ENCODE data around the gene CIAO1. TPM values are rescaled to one million over a fixed set of nuclear protein-coding genes. Genes with fewer than 3 reads are reported as not detected.

Gene CIAO1
- polyA plus RNA-seq, 2 of the 4 experiments (the other 2 are of a cell fraction): 83.2 to 99.7 TPM

DNA sequence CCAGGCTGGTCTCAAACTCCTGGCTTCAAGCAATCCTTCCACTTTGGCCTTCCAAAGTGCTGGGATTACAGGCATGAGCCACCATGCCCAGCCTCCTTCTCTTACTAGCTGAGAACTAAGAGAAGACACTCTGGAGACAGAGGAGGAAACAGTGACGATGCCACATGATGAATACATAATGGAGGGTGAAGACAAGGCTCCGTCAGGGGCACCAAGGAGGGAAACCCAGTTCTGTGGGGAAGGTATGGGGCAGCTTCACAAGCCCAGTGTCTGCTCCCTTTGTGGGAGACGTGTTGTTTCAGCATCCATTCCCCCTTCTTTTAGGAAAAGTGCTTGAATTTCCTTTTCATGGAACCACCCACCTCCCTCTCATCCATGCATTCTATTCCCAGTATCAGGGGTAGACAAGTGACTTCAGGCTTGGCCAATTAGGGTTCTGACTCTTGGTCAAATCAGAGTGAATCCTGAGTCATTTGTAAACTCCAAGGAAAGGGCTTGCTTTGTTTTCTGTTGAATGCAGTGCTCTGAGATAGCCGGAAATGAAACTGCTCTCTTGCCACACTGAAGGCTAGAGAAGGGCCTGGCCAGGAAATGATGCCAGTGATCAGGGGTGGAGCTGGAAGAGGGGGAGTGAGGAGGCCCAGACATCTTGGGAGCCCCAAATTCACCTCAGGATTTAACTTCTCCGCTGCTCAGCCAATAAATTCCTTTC lies 24.0 kb upstream of the CIAO1 start:
- ATAC-seq: no peak
- no peak for TF ChIP-seq PHF8 (IDR thresholded peaks at IDR 0.05; ENCODE audit: borderline replicate concordance, low read depth)
- no peak for TF ChIP-seq TP53 (CRISPR knock-in tag; IDR thresholded peaks at IDR 0.05)
- no peak for TF ChIP-seq CHD4 (IDR thresholded peaks at IDR 0.05; ENCODE audit: borderline replicate concordance)
- no peak overlapping the region for H3K4me3 ChIP-seq
- no peak for DNase-seq (ENCODE audit: low read depth in 1 of 2, low spot score in 1 of 2)
- H3K27ac ChIP-seq: no peak overlapping the region
- no peak for FAIRE-seq
- 72% methylated on average over 5 of the region's 5 CpGs for WGBS (ENCODE audit: missing lambda C conversion rate)
- H3K4me2 ChIP-seq: no peak overlapping the region
- no peaks in the 10 kb centered on the region for H3K9me3 ChIP-seq
- CTCF ChIA-PET: interaction anchor here (1.0 to 1.2 kb wide), 3 partner anchors 9 to 23 kb away, joined by 3 to 4 read pairs (median 3); no protein-coding TSS in a partner anchor
- POLR2A ChIA-PET: interaction anchor here (1.0 kb wide), 1 partner anchor 33 kb away, joined by 3 read pairs; the partner anchor contains the start of gene STARD7
- H3K4me1 ChIP-seq: no peaks in the 10 kb centered on the region

DNA sequence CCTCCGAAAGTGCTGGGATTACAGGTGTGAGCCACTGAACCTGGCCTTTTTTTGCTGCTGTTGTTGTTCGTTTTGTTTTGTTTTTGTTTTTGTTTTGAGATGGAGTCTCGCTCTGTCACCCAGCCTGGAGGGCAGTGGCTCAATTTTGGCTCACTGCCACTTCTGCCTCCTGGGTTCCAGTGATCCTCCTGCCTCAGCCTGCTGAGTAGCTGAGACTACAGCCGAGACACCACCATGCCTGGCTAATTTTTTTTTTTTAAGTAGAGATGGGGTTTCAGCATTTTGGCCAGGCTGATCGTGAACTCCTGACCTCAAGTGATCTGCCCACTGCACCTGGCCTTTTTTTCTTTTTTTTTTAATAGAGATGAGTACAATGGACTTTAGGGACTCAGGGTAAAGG lies 22.2 kb upstream of the CIAO1 start:
- no peak for DNase-seq (ENCODE audit: low read depth in 1 of 2, low spot score in 1 of 2)
- H3K4me3 ChIP-seq: no peak overlapping the region
- H3K4me1 ChIP-seq: no peaks in the 10 kb centered on the region
- ATAC-seq: no peak
- no peak overlapping the region for H3K27ac ChIP-seq
- 87% methylated on average over 5 of the region's 5 CpGs for WGBS (ENCODE audit: missing lambda C conversion rate)
- ChIA-PET CTCF (interaction anchor here (0.6 kb wide), 1 partner anchor 126 kb away, joined by 3 read pairs; no protein-coding TSS in a partner anchor), POLR2A (no interaction called here)
- no peak for TF ChIP-seq KDM1A (IDR thresholded peaks at IDR 0.05; ENCODE audit: low read depth)
- TF ChIP-seq, protein P1, sequence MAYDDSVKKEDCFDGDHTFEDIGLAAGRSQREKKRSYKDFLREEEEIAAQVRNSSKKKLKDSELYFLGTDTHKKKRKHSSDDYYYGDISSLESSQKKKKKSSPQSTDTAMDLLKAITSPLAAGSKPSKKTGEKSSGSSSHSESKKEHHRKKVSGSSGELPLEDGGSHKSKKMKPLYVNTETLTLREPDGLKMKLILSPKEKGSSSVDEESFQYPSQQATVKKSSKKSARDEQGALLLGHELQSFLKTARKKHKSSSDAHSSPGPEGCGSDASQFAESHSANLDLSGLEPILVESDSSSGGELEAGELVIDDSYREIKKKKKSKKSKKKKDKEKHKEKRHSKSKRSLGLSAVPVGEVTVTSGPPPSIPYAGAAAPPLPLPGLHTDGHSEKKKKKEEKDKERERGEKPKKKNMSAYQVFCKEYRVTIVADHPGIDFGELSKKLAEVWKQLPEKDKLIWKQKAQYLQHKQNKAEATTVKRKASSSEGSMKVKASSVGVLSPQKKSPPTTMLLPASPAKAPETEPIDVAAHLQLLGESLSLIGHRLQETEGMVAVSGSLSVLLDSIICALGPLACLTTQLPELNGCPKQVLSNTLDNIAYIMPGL (CRISPR knock-in tag; IDR thresholded peaks at IDR 0.05; ENCODE audit: borderline replicate concordance): no peak
- TF ChIP-seq, protein P2, sequence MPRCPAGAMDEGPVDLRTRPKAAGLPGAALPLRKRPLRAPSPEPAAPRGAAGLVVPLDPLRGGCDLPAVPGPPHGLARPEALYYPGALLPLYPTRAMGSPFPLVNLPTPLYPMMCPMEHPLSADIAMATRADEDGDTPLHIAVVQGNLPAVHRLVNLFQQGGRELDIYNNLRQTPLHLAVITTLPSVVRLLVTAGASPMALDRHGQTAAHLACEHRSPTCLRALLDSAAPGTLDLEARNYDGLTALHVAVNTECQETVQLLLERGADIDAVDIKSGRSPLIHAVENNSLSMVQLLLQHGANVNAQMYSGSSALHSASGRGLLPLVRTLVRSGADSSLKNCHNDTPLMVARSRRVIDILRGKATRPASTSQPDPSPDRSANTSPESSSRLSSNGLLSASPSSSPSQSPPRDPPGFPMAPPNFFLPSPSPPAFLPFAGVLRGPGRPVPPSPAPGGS (IDR thresholded peaks at IDR 0.05): no peak
- TF ChIP-seq EP300 (IDR thresholded peaks at IDR 0.05): no peak
- no peaks in the 10 kb centered on the region for H3K9me3 ChIP-seq
- no peak for FAIRE-seq
- H3K4me2 ChIP-seq: no peak overlapping the region

DNA sequence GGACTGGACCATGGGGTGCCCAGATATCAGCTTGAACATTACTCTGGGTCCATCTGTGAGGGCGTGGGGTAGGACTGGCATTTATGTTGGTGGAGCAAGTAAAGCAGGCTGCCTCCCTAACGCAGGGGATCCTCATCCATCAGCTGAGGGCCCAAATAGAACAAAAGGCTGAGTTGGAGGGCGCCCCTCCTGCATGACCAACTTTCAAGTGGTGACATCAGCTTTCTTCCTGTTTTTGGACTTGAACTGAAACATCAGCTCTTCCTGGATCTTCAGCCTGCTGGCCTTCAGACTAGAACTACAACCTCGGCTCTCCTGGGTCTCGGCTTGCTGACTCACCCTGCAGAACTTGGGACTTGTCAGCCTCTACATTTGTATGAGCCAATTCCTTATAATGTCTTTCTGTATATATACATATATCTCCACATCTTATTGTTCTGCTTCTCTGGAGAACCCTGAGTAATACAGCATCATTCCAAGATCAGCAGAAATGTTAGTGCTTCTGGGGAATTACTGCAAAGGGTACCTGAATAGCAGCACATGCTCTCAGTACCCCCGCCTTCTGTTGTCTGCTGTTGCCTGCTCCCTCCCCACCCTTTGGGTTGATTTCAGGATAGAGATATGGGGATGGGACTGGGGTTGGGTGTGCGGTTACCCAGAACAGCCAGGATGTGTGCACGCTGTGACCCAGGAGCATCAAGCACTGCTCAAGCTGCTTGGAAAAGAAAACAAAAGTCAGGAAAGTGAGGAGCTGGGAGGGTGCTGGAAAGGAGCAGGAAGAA lies 20.2 kb upstream of the CIAO1 start:
- DNase-seq (ENCODE audit: low read depth in 1 of 2, low spot score in 1 of 2) (no peak), FAIRE-seq (no peak), ATAC-seq (no peak)
- TF ChIP-seq HOXB13 (CRISPR knock-in tag; IDR thresholded peaks at IDR 0.05; ENCODE audit: low read depth) (no peak), FOXS1 (CRISPR knock-in tag; IDR thresholded peaks at IDR 0.05) (no peak), RNF2 (IDR thresholded peaks at IDR 0.05; ENCODE audit: borderline replicate concordance, low read depth) (no peak), NPAS2 (CRISPR knock-in tag; IDR thresholded peaks at IDR 0.05; ENCODE audit: borderline replicate concordance) (no peak), RAD21 (conservative IDR thresholded peaks at IDR 0.05 in 1 of 2, IDR thresholded peaks at IDR 0.05 in 1 of 2) (no peak), ZSCAN20 (CRISPR knock-in tag; IDR thresholded peaks at IDR 0.05) (no peak), EHMT2 (IDR thresholded peaks at IDR 0.05; ENCODE audit: low read depth) (no peak), ZNF302 (CRISPR knock-in tag; IDR thresholded peaks at IDR 0.05) (no peak), MYC (IDR thresholded peaks at IDR 0.05; ENCODE audit: borderline replicate concordance, low read length) (no peak), CBX8 (IDR thresholded peaks at IDR 0.05) (no peak), SREBF2 (IDR thresholded peaks at IDR 0.05) (no peak), CBX2 (IDR thresholded peaks at IDR 0.05; ENCODE audit: borderline replicate concordance, low read depth) (no peak), CHD2 (IDR thresholded peaks at IDR 0.05; ENCODE audit: low read length, partially characterized antibody) (no peak), POLR2AphosphoS2 (conservative IDR thresholded peaks at IDR 0.05; ENCODE audit: low read length) (no peak), HOXA7 (CRISPR knock-in tag; IDR thresholded peaks at IDR 0.05) (no peak)
- TF ChIP-seq, protein P3, sequence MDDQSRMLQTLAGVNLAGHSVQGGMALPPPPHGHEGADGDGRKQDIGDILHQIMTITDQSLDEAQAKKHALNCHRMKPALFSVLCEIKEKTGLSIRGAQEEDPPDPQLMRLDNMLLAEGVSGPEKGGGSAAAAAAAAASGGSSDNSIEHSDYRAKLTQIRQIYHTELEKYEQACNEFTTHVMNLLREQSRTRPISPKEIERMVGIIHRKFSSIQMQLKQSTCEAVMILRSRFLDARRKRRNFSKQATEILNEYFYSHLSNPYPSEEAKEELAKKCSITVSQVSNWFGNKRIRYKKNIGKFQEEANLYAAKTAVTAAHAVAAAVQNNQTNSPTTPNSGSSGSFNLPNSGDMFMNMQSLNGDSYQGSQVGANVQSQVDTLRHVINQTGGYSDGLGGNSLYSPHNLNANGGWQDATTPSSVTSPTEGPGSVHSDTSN (IDR thresholded peaks at IDR 0.05): no peak
- TF ChIP-seq, protein P4, sequence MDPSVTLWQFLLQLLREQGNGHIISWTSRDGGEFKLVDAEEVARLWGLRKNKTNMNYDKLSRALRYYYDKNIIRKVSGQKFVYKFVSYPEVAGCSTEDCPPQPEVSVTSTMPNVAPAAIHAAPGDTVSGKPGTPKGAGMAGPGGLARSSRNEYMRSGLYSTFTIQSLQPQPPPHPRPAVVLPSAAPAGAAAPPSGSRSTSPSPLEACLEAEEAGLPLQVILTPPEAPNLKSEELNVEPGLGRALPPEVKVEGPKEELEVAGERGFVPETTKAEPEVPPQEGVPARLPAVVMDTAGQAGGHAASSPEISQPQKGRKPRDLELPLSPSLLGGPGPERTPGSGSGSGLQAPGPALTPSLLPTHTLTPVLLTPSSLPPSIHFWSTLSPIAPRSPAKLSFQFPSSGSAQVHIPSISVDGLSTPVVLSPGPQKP (IDR thresholded peaks at IDR 0.05; ENCODE audit: low read depth, low read length): no peak
- TF ChIP-seq, protein P5, sequence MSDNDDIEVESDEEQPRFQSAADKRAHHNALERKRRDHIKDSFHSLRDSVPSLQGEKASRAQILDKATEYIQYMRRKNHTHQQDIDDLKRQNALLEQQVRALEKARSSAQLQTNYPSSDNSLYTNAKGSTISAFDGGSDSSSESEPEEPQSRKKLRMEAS (IDR thresholded peaks at IDR 0.05): no peak
- POLR2A ChIA-PET: interaction anchor here (0.9 kb wide), 1 partner anchor 8 kb away, joined by 3 read pairs; no protein-coding TSS in a partner anchor
- Histone ChIP-seq H3K4me1 (no peaks in the 10 kb centered on the region), H3K4me2 (no peak overlapping the region), H3K27ac (no peak overlapping the region), H3K9me3 (no peaks in the 10 kb centered on the region), H3K4me3 (no peak overlapping the region)
- WGBS (ENCODE audit: missing lambda C conversion rate): 90% methylated on average over 8 of the region's 8 CpGs
- CTCF ChIA-PET: interaction anchor here (0.5 to 1.5 kb wide), 4 partner anchors 14 to 107 kb away, joined by 3 to 4 read pairs (median 3); partner anchors contain the start of gene ASTL
